Esophagus muscularis mucosa (tissue), 3 donors: ENCODE results near the gene NPAS3.

Source experiments
- POLR2AphosphoS5 ChIP-seq, 2 donors: sonication (generic); formaldehyde crosslinking; IDR thresholded peaks; one replicate each; pipeline ENCODE4 v1.6.1; 2017; ENCODE audit warnings: antibody characterized with exemption in 2 of 2
- TF ChIP-seq, protein P1 (sequence below), 3 experiments: fragments of 200-600 bp in 2 of 3; fragments of 450-650 bp in 1 of 3; sonication (generic) in 2 of 3; IDR thresholded peaks; one replicate each; pipeline ENCODE4 v1.5.1; 2017 to 2019; ENCODE audit warnings: antibody characterized with exemption in 3 of 3, mild to moderate bottlenecking in 2 of 3, moderate library complexity in 1 of 3

- TF ChIP-seq, protein P1, sequence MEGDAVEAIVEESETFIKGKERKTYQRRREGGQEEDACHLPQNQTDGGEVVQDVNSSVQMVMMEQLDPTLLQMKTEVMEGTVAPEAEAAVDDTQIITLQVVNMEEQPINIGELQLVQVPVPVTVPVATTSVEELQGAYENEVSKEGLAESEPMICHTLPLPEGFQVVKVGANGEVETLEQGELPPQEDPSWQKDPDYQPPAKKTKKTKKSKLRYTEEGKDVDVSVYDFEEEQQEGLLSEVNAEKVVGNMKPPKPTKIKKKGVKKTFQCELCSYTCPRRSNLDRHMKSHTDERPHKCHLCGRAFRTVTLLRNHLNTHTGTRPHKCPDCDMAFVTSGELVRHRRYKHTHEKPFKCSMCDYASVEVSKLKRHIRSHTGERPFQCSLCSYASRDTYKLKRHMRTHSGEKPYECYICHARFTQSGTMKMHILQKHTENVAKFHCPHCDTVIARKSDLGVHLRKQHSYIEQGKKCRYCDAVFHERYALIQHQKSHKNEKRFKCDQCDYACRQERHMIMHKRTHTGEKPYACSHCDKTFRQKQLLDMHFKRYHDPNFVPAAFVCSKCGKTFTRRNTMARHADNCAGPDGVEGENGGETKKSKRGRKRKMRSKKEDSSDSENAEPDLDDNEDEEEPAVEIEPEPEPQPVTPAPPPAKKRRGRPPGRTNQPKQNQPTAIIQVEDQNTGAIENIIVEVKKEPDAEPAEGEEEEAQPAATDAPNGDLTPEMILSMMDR (IDR thresholded peaks at IDR 0.05) = no peak
- no peak for TF ChIP-seq POLR2AphosphoS5 (IDR thresholded peaks at IDR 0.05)
These were observed 195.5 kb downstream of the NPAS3 start for GRCh38 chr14:33134162-33134561.
